Measurements from ENCODE around the gene FUZ. TPM values are rescaled to one million over a fixed set of nuclear protein-coding genes. Genes with fewer than 3 reads are reported as not detected.

FUZ gene
- total and polyA plus RNA-seq, 2 of the 8 experiments (the other 6 are each of a cell fraction or from before 2014, with no cell fraction given), result 28.4 to 33.9 TPM

GRCh38 chr19:49816590-49816989 is 3.5 kb upstream of the FUZ start:
- Histone ChIP-seq H4K20me1 (replicated peaks in 1 of 2; ENCODE audit: control insufficient read depth in 1 of 2, insufficient read depth in 2 of 2, low read length in 2 of 2) (no peaks in the 10 kb centered on the region), H2BK120ac (replicated peaks; ENCODE audit: low read depth, low read length) (no peak overlapping the region), H3K23ac (ENCODE audit: insufficient read length) (no peak overlapping the region), H3K79me1 (ENCODE audit: low read depth, low read length) (peaks cover 9% of the 10 kb centered on the region), H3K18ac (ENCODE audit: extremely low read depth, low read length) (no peak overlapping the region), H2BK5ac (ENCODE audit: low read depth, low read length) (no peak overlapping the region; the same call in 1 of the 2 replicates), H4K5ac (ENCODE audit: insufficient read length, low read depth, low read length) (no peak overlapping the region), H3K27ac (ENCODE audit: low read depth, low read length) (no peak overlapping the region), H3K36me3 (ENCODE audit: control insufficient read depth in 2 of 4, insufficient read depth in 4 of 4, low read length in 3 of 4) (peaks cover 0 to 3% (median 0%) of the 10 kb centered on the region in 4 experiments; a peak in 2 of 8 replicates), H3K4me3 (ENCODE audit: extremely low read depth in 1 of 4, insufficient read depth in 2 of 4, low read depth in 3 of 4, low read length in 4 of 4) (no peak overlapping the region; a peak in 1 of 8 replicates), H3K14ac (ENCODE audit: insufficient read length) (no peak overlapping the region), H4K8ac (ENCODE audit: extremely low read depth, insufficient read depth, low read length) (peak overlapping the region; percentile 48; the same call in 1 of the 2 replicates), H3K4ac (replicated peaks; ENCODE audit: insufficient read length, low read depth, low read length) (no peak overlapping the region), H3K9me3 (ENCODE audit: insufficient read depth in 2 of 2, low read depth in 1 of 2, low read length in 1 of 2) (no peaks in the 10 kb centered on the region), H2BK15ac (ENCODE audit: low read length) (no peak overlapping the region), H3K4me1 (replicated peaks in 1 of 4; ENCODE audit: control insufficient read depth in 3 of 4, insufficient read depth in 4 of 4, low read length in 3 of 4) (peaks cover 4 to 11% (median 6%) of the 10 kb centered on the region in 4 experiments), H2BK20ac (ENCODE audit: low read length) (no peak overlapping the region), H3K4me2 (ENCODE audit: insufficient read depth in 1 of 2, low read depth in 2 of 2, low read length in 2 of 2) (peak overlapping the region; percentile 58 to 78; a peak in 2 of 4 replicates), H3K79me2 (ENCODE audit: control insufficient read depth in 1 of 2, insufficient read depth in 2 of 2, low read length in 2 of 2) (peaks cover 0 to 16% of the 10 kb centered on the region in 2 experiments; a peak in 3 of 4 replicates), H3K56ac (replicated peaks; ENCODE audit: insufficient read length, low read depth, low read length) (no peak overlapping the region), H2AFZ (ENCODE audit: low read length) (no peak overlapping the region), H2BK12ac (ENCODE audit: low read depth, low read length) (peak overlapping the region; percentile 35; the same call in 1 of the 2 replicates), H3K9ac (replicated peaks in 1 of 4; ENCODE audit: extremely low read depth in 1 of 4, low read depth in 3 of 4, low read length in 3 of 4) (no peak overlapping the region), H3K23me2 (ENCODE audit: low read depth, low read length) (peaks cover 2% of the 10 kb centered on the region), H3K27me3 (replicated peaks in 1 of 4; ENCODE audit: control insufficient read depth in 3 of 4, extremely low read depth in 1 of 4, insufficient read depth in 3 of 4, low read length in 3 of 4) (no peaks in the 10 kb centered on the region), H4K91ac (replicated peaks; ENCODE audit: insufficient read length, low read length) (no peak overlapping the region), H2AK5ac (ENCODE audit: low read depth, low read length) (no peak overlapping the region)
- CTCF ChIA-PET (ENCODE audit: partially characterized antibody), result no interaction called here
- DNase-seq (ENCODE audit: low read depth in 1 of 2, low spot score in 2 of 2) (no peak), FAIRE-seq (no peak)
- POLR2A ChIA-PET (ENCODE audit: partially characterized antibody), result interaction anchor here (1.1 kb wide), 1 partner anchor 73 kb away, joined by 3 read pairs; no protein-coding TSS in a partner anchor
- TF ChIP-seq GABPA (IDR thresholded peaks at IDR 0.05; ENCODE audit: borderline replicate concordance, insufficient read depth, low read length), result no peak
- TF ChIP-seq SP1 (IDR thresholded peaks at IDR 0.05; ENCODE audit: low read depth, low read length), result no peak
- TF ChIP-seq HDAC6 (IDR thresholded peaks at IDR 0.05; ENCODE audit: low read depth, low read length), result no peak
- TF ChIP-seq SRF (IDR thresholded peaks at IDR 0.05; ENCODE audit: low read depth, low read length), result no peak
- TF ChIP-seq YY1 (IDR thresholded peaks at IDR 0.05; ENCODE audit: low read depth, low read length), result no peak
- TF ChIP-seq SUZ12 (IDR thresholded peaks at IDR 0.05; ENCODE audit: low read length), result no peak
- no peak for TF ChIP-seq KDM5A (IDR thresholded peaks at IDR 0.05; ENCODE audit: low read length)
- no peak for TF ChIP-seq EP300 (IDR thresholded peaks at IDR 0.05; ENCODE audit: borderline replicate concordance in 1 of 2, low read depth in 2 of 2, low read length in 2 of 2)
- no peak for TF ChIP-seq NANOG (IDR thresholded peaks at IDR 0.05; ENCODE audit: insufficient read depth, low read depth, low read length, poor library complexity, severe bottlenecking)
- TF ChIP-seq MAX (IDR thresholded peaks at IDR 0.05), result no peak
- WGBS, 2 experiments (ENCODE audit: extremely low coverage in 1 of 2, insufficient coverage in 1 of 2, insufficient read length in 1 of 2, insufficient replicate concordance in 2 of 2, low coverage in 1 of 2, low lambda C conversion rate in 2 of 2, missing lambda C conversion rate in 1 of 2), result 89% methylated on average over 14 of the region's 14 CpGs; no CpG with 5 or more reads in 1 of the 2 experiments

Data from H1 (cell line).